Measurements from ENCODE around the gene USP2. TPM values are rescaled to one million over a fixed set of nuclear protein-coding genes. Genes with fewer than 3 reads are reported as not detected.

The USP2 gene, protein sequence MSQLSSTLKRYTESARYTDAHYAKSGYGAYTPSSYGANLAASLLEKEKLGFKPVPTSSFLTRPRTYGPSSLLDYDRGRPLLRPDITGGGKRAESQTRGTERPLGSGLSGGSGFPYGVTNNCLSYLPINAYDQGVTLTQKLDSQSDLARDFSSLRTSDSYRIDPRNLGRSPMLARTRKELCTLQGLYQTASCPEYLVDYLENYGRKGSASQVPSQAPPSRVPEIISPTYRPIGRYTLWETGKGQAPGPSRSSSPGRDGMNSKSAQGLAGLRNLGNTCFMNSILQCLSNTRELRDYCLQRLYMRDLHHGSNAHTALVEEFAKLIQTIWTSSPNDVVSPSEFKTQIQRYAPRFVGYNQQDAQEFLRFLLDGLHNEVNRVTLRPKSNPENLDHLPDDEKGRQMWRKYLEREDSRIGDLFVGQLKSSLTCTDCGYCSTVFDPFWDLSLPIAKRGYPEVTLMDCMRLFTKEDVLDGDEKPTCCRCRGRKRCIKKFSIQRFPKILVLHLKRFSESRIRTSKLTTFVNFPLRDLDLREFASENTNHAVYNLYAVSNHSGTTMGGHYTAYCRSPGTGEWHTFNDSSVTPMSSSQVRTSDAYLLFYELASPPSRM
- total RNA-seq, result 10 to 100 TPM; 26.0 to 63.6 TPM
- long read RNA-seq, transcript USP2-204 (12 exons, 1,704 nt), result major isoform, 5 of 21 reads
- long read RNA-seq, partial matches to known transcripts, result 2 of 21 reads
- long read RNA-seq, other reads (novel, unspliced or antisense), result 14 of 21 reads

DNA sequence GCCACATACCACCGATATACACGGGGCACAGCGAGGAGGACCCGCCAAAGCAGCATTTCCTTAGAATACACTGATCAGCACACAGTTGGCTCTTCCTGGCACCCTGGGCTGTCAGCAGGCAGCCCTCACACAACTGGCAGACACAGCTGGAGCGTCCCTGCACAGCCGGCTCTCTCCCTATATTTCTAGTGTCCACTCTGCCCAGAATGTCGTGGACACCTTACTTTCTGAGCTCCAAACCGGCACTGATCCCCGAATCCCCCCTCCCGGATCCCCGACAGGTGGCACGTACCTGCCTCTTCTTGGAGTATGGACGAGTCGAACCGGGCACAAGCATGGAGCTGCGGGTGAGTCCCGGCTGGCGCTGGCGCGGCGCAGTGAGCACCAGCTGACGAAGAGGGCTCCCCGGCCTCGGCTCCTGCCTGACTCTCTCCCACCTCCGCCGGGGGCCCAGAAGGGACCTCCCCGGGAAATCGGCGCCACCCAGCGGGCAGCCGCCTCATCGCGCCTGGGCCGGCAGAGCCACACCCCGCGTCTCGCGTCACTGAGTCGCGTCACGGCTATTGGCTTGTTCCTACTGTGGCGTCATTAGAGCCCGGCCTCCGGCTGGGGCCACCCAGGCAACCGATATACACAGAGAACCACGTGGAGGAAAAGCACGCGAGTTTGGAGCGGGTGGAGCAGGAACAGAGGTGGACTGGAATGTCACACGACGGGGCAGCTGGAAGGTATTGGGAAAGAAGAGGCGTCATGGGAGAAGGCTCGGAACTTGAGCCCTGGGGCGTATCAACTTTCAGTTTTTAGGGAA lies at the start of gene USP2:
TSS of gene USP2 (minus strand) at position 510 of the 808 bp plus-strand sequence. CDS start 8,210 bp downstream, outside the sequence.
- intact Hi-C loops (cut with DNase I, micrococcal nuclease), result no loop called here
- DNase-seq, result peak; percentile 94 to 97
- peak; percentile 99 for ATAC-seq

DNA sequence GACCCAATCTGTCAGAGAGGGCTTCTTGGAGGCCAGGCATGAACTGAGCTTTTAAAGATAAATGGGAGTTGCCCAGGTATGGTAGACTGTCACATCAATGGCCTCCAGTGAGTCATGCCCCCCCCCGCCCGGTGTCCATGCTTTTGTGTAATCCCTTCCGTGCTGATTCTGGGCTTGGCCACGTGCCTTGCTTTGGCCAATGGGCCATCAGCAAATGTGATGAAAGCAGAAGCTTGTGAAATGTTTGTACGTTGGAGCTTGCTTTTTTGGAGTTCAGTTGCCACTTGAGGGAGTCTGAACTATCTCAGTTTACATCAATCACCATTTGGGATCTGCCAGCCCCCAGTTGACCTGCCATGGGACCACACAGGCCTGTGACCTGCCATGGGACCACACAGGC lies 45.8 kb upstream of the USP2 start:
- no peak for ATAC-seq
- intact Hi-C loops (cut with DNase I, micrococcal nuclease), result no loop called here
- DNase-seq, result no peak

DNA sequence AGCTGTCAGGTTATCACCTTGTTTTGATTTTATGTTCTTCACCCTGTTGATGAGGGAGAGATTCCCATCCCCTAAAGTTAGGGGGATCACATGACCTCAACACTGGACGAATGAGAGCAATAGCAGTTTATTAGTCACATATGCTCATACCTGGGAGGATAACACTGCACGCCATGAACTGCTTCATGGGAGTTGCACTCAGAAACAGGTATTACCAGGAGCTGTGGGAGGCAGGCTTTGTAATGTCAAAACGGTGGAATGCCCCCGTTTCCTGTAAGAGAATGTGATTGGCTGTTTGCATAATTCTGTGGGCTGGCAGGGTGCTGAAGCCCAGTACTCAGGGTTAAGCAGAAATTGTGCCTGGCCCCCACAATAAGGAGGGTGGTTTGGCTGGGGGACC lies 44.7 kb upstream of the USP2 start:
- ATAC-seq, result no peak
- DNase-seq, result no peak
- intact Hi-C loops (cut with DNase I, micrococcal nuclease), result no loop called here

DNA sequence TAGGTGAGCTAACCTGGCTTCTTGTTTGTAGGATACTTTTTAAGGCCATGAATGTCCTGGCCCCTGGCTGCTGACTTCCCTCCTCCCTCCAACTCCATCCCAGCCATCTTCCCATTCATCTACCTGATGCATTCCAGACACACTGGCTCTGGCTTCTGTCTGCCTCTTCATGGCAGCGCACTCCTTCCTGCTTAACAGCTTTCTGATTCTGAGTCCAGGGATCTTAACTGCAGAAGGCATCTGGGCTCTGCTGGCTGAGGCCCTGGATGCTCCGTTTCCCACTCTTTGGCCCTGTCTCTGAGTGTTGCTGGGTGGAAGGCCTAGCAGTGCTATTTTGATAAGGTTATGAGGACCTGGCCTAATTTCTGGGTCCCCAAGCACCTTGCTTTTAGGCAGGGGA lies 43.3 kb upstream of the USP2 start:
- DNase-seq, result no peak
- intact Hi-C loops (cut with DNase I, micrococcal nuclease), result no loop called here

DNA sequence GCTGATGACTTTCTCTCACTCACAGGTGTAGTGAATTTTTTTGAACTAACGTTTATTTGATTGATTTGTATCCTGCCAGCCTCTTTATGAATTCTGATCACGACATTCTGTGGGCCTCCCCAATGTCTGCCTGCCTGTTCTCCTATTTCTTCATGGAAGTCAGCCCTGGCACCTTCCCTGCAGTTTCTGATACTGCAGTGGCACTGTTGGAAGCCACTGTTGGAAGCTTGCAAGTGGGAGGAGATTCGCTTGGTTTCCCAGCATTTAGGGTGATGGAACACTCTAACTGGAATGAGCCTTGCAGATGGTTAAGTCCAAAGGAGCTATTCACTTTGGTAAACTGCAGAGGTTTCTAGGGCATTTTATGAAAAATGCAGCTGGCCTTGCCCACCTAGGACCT lies 42.8 kb upstream of the USP2 start:
- intact Hi-C loops (cut with DNase I, micrococcal nuclease), result no loop called here
- ATAC-seq (no peak), DNase-seq (no peak)

More for the DNA sequence above, 43.3 kb upstream of the USP2 start:
- no peak for ATAC-seq

DNA sequence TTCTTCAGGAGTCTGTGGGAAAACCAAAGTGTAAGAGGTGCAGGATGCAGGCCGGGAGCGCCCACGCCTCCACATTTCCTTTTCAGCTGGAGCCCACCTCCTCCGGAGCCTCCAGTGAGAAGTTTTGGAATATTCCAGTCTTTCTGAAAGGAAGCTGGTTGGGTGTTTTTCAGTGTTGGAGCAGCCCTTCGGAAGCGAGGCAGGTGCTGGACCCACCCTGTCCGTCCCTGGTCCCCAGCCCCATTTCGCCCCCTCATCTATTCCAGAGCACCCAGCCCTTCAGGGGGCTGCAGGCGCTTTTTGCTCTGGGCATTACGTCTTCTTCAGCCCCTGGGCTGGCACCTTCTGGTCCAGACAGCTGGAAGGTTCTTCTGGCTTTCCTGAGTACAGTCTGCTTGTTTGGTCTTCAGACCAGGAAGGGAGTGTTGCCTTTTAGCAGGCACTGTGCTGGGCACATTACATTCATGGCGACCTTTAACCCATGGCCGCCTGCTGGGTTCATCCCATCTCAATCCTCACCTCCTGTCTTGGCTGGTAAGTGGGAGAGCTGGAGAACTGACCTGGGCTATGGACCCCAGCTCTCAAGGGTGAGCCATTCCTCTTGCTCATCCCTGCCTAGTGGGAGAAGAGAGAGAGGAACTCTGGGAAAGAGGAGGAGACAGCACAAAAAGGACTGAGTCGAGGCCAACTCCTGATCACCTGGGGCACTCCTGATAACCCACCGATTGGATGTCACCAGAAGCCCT lies 42.2 kb upstream of the USP2 start:
- no peak for ATAC-seq
- DNase-seq, result no peak
- intact Hi-C loops (cut with DNase I, micrococcal nuclease), result no loop called here

DNA sequence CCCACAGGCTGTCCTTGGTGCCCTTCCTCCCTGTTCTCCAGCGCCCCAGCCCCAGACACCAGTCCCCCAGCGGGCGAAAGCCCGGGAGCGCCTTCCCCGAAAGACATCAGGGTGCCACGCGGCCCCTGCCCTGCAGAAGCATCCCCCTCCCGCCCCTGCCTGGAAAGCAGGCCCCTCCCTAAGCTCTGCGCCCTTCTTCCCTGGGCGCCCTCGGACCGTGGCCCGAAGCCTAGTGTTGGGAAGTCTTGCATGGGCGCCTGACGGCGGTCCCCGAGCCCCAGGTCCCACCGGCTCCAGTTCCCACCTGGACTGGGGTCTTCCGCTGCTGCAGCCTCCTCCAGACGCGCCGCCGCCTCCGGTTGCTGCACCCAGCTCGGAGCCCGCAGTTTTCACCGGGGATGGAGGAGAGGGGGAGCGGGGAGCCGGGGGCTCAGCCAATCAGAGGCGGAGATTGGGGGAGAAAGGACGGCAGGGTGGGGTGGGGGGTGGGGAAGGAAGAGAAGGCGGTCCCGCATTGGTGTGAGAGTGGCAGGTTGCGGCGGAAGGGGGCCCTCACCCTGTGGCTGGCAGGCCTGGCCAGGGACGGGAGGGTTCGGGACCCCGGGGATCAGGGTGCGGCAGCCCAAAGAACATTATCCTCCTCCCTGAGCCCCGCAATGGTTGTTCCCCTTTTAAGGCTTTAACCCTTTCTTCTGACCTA lies 41.5 kb upstream of the USP2 start, which contains the start of gene THY1:
TSS of gene THY1 (minus strand) at position 364 of the 700 bp plus-strand sequence. CDS start 2,267 bp downstream, outside the sequence.
- intact Hi-C loops (cut with DNase I, micrococcal nuclease), result no loop called here
- ATAC-seq, result no peak
- no peak for DNase-seq

DNA sequence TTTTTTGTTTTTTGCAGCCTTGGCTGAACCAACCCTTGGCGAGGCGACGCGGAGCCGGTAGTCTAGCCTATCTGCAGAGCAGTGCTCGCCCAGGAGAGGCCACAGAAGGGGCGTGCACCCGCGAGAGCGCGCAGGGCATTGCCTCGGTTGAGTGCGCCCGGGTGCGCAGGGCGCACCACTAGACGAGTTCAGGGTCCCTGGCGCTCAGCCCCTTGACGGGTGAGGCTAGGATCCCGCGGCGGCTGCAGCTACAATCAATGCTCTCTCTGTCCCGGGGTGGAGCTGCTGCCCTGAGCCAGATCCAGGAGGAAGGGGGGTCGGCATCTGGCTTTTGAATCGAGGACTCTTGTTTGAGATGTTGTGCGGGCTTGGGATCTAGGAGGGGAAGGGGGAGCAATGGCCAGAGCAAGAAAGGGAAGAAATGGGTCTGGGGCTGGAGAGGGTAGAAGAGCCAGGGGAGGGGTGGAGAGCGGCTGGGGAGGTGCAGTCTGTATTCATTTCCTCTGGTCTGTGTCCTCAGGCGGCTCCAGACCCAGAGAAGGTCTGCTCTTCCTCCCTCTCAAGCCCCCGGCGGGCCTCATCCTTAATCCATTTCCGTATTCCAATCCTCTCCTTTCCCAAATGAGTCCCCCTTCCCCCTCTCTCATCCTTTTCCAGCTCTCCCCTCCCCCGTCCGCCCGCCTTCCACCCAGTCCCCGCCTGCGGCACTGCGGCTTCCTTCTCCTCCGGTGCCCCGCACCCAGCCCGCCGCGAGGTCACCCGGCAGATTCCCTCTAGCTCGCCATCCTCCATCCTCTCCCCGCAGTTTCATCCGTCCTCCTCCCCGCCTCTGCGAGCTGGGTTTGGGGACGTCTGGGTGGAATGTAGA lies 40.7 kb upstream of the USP2 start:
- DNase-seq, result no peak
- no peak for ATAC-seq
- intact Hi-C loops (cut with DNase I, micrococcal nuclease), result no loop called here

DNA sequence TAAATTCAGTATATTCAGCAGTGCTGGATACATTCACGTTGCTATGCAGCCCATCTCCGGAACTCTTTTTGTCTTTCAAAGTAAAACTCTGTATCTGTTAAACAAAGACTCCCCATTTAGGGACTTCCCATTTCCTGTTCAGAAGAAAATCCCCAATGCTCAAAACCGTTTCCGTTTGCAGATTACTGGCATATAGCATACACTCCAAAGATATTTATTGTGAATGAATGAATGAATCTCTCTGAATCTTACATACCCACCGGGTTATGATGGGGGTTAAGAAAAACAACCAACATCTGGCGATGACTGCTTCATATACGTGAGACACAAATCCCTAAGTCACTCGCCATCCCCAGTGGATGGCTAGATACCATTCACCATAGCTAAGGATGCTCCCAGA lies 39.9 kb upstream of the USP2 start:
- DNase-seq, result no peak
- no peak for ATAC-seq
- intact Hi-C loops (cut with DNase I, micrococcal nuclease), result no loop called here

DNA sequence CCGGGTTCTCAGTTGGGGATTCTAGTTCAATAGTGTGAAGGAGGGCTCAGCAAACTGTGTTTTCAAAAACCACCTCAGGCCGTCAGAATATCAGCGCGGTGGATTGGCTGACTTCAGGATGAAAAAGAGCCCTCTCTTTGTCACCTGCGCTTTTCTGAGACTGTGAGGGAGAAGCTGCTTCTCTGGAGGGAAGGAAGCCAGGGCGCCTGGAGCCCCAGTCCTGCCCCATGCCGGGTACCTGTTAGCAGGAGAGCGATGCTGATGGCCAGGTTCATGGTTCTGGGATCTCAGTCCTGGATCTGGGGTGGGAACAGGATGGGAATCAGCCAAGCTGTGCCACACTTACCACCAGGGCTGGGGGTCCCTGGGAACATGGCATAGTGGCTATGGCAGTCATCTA lies 39.1 kb upstream of the USP2 start:
- no peak for ATAC-seq
- DNase-seq, result no peak
- intact Hi-C loops (cut with DNase I, micrococcal nuclease), result no loop called here

DNA sequence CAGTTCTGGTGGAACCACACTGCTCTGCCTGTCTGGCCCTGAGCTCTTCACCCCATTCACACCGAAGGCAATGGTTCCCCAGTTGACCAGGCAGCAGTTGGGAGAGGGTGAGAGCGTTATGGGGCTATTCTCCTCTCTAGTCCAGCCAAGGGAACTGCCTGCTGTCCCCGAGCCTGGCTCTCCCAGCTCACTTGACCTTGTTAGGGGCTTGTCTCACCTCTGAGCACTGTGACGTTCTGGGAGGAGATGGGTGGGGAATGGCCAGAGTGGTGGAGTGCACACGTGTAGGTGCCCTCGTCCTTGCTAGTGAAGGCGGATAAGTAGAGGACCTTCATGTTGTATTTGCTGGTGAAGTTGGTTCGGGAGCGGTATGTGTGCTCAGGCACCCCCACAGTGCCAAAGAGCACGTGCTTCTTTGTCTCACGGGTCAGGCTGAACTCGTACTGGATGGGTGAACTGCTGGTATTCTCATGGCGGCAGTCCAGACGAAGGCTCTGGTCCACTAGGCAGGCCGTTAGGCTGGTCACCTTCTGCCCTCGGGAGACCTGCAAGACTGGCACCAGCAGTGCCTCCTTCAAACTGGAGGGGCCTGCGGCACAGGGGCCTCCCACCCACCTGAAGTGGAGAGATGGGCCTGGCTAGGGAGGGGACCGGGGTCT lies 38.5 kb upstream of the USP2 start:
- no peak for DNase-seq
- no peak for ATAC-seq
- intact Hi-C loops (cut with DNase I, micrococcal nuclease), result no loop called here

DNA sequence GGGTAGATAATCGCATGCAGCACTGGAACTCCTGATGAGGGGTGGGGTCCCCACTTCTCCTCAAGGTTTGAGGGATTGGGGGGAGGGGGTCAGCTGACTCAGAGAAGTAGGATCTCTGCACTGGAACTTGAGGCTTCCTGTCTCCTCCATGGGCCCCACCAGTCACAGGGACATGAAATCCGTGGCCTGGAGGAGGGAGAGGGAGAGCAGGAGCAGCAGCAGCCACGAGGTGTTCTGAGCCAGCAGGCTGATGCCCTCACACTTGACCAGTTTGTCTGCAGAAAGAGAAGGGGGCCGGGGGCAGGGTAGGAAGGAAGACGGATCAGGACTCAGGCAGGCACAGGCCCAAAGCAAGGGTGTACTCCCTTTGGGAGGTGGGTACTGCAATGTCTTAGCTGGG lies 37.8 kb upstream of the USP2 start:
- no peak for ATAC-seq
- intact Hi-C loops (cut with DNase I, micrococcal nuclease), result no loop called here
- no peak for DNase-seq

DNA sequence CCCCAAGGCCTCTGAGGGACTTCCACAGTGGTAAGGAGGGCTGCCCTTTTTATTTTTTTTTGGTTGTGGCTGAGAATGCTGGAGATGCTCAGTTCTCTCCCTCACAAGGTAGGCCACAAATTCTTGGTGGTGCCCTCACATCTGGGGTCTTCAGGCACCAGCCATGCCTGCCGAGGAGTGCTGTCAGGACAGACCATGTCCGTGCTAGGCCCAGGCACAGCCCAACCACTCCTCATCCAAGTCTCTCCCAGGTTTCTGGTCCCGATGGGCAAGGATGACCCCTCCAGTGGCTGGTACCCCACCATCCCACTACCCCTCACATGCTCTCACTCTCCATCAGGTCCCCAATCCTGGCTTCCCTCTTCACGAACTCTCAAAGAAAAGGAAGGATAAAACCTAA lies 37.3 kb upstream of the USP2 start:
- intact Hi-C loops (cut with DNase I, micrococcal nuclease), result no loop called here
- no peak for DNase-seq
- ATAC-seq, result no peak

DNA sequence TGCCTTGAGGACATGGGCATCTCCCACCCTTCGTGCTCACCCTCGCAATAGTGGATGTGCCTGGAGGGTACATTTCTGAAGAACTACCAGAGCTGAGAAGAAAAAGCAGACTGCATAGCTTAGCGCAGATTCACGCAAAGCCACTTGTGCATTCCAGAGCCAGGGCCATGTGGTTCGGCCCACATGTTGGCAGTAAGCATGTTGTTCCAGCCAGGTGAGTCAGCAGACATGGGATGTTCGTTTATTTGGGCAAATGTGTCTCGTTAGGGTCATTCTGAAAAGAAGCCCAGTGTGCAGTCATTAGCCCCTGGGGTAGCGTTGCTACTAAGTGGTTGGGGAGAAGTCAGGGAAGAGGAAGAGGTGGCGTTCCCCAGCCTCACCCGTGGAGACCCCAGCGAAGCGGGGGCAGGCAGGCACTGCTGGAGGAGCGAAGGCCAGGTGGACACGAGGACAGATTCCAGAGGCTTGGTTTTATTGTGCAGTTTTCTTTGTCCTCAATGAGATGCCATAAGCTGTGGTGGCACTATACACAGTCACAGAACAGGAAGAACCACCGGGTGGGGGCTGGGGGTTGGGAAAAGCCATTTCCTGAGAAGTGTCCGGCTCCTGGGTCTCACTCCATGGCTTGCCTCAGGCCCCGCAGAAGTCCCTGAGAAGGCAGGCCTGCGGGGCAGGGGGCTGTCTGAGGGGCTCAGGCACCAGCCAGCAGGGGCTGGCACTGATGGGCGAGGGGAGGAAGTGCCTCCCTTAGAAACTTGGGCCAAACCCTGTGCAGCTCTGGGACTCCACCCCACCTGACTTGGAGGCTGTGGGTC lies 36.4 kb upstream of the USP2 start:
- no peak for ATAC-seq

DNA sequence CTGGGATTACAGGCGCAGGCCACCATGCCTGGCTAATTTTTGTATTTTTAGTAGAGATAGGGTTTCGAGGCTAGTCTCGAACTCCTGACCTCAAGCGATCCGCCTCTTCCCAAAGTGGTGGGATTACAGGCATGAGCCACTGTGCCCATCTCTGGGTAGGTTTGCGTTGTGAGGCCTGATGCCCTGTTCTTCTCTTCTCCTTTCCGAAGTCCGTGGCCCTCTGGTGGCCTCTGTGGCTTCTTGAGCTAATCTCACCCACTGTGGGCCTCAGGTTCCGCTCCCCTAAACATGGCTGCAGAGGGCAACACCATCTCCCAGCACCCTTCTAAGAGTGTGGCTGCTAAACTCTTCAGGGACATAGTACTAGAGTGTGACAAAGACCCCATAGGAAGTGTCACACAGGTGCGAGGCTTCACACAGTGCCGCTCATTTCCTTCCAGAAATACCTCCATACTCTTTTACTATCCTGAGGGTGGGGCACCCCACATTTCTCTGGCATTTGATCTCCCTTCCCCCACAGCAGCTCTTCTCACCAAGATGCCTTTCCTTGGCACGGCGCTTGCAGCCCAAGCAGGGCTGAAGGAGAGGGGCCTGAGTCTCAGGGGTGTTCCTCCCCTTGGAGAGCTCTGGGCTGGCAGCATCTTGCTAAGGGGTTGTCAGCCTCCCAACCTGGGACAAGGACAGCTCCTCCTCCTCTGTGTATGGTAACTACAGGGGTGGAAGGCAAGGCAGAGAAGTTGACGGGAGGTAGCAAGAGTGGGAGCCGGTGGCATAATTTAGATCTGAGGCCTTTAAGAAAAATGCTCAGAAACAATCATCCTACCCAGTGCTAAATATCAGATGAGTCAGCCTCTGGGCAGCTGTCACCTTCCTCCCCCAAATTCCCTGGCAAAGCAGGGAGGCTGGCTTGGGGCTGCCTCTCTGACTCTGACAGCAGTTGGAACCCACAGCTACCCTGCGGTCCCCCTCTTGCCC lies 35.4 kb upstream of the USP2 start:
- intact Hi-C loops (cut with DNase I, micrococcal nuclease), result no loop called here
- ATAC-seq, result no peak
- no peak for DNase-seq

More for the DNA sequence above, 36.4 kb upstream of the USP2 start:
- no peak for DNase-seq
- intact Hi-C loops (cut with DNase I, micrococcal nuclease), result no loop called here
